ENCODE data around the gene CDH5.

DNA sequence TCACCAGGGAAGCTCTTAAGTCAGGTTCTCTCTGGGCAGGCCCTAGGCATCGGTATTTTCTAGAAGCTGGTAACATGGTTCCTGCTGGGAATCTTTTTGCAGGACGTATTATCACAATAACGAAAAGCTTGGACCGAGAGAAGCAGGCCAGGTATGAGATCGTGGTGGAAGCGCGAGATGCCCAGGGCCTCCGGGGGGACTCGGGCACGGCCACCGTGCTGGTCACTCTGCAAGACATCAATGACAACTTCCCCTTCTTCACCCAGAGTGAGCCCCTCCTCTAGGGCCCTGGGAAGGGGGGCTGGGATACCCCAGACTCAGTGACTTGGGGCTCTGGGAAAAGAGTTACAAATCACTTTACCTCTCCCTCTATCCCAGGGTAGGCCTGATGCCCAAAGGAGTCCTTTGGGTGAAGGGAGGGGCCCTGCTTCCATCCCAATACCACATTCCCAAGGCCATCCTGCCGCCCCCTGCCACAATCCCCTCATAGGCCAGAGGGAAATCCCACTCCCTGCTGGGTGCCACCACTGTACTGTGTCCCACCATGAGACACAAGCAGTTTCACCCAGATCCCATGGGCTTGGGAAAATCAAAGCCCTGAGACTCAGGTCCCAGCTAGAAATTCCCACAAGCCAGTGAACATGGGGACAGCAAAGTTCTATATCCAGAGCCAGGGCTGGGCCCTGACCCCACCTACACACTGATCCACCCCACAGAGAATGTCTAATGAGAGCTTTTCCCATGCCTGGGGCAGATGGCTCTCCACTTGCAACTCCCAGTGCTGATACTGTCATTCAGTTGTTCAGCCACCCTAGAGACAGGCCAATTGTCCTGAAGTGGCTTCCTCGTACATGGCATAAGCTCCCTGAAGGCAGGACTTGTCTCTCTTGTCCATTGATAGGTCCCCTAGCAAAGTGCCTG is 23.0 kb downstream of the CDH5 start:
- TF ChIP-seq, protein P1, sequence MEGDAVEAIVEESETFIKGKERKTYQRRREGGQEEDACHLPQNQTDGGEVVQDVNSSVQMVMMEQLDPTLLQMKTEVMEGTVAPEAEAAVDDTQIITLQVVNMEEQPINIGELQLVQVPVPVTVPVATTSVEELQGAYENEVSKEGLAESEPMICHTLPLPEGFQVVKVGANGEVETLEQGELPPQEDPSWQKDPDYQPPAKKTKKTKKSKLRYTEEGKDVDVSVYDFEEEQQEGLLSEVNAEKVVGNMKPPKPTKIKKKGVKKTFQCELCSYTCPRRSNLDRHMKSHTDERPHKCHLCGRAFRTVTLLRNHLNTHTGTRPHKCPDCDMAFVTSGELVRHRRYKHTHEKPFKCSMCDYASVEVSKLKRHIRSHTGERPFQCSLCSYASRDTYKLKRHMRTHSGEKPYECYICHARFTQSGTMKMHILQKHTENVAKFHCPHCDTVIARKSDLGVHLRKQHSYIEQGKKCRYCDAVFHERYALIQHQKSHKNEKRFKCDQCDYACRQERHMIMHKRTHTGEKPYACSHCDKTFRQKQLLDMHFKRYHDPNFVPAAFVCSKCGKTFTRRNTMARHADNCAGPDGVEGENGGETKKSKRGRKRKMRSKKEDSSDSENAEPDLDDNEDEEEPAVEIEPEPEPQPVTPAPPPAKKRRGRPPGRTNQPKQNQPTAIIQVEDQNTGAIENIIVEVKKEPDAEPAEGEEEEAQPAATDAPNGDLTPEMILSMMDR (IDR thresholded peaks at IDR 0.05), result no peak
- TF ChIP-seq ZFX (IDR thresholded peaks at IDR 0.05; ENCODE audit: borderline replicate concordance), result no peak

All from 22Rv1 (cell line).